CD4-positive, alpha-beta T cell treated with Interleukin-4 for 1 hour (primary cell): Measurements from ENCODE around the gene C1orf210.

Experiments used
- DNase-seq, 2 donors: peaks; one replicate each; pipeline ENCODE4 v3.0.0-alpha.2; 2020 to 2022

Gene C1orf210

GRCh38 chr1:43312212-43312623, 26.8 kb upstream of the C1orf210 start:
- no peak for DNase-seq

GRCh38 chr1:43311521-43311920, 26.1 kb upstream of the C1orf210 start:
- no peak for DNase-seq

GRCh38 chr1:43309405-43310025, 24.1 kb upstream of the C1orf210 start:
- no peak for DNase-seq

- DNase-seq, result no peak
These were observed 23.4 kb upstream of the C1orf210 start for GRCh38 chr1:43308635-43309404.

GRCh38 chr1:43307458-43308158, 22.2 kb upstream of the C1orf210 start:
- no peak for DNase-seq

GRCh38 chr1:43306688-43307457, 21.5 kb upstream of the C1orf210 start:
- no peak for DNase-seq

GRCh38 chr1:43305926-43306687, 20.7 kb upstream of the C1orf210 start:
- DNase-seq, result no peak

- no peak for DNase-seq
These were observed 20.1 kb upstream of the C1orf210 start for GRCh38 chr1:43305461-43305860.

GRCh38 chr1:43304771-43305300, 19.5 kb upstream of the C1orf210 start:
- no peak for DNase-seq

- DNase-seq, result no peak
These were observed 18.9 kb upstream of the C1orf210 start for GRCh38 chr1:43304314-43304681.

- no peak for DNase-seq
These were observed 18.3 kb upstream of the C1orf210 start for GRCh38 chr1:43303471-43304313.

GRCh38 chr1:43302721-43303470, 17.5 kb upstream of the C1orf210 start:
- no peak for DNase-seq

- DNase-seq, result no peak
These were observed 16.8 kb upstream of the C1orf210 start for GRCh38 chr1:43302201-43302600.

- DNase-seq, result no peak
These were observed 15.2 kb upstream of the C1orf210 start, which contains the start of gene TIE1 for GRCh38 chr1:43300378-43301094. Gene TIE1, plus strand, starts transcription at chr1:43300982. Its CDS starts 90 bp downstream, at chr1:43301072.

GRCh38 chr1:43299101-43299500, 13.7 kb upstream of the C1orf210 start:
- DNase-seq, result no peak

- no peak for DNase-seq
These were observed 12.7 kb upstream of the C1orf210 start for GRCh38 chr1:43298055-43298454.

GRCh38 chr1:43296207-43296606, 10.8 kb upstream of the C1orf210 start:
- DNase-seq, result no peak

GRCh38 chr1:43294761-43295160, 9.4 kb upstream of the C1orf210 start:
- DNase-seq, result no peak

- DNase-seq, result no peak
These were observed 8.7 kb upstream of the C1orf210 start for GRCh38 chr1:43293896-43294760.
